HPDE6-E6E7 (cell line): Measurements from ENCODE around the gene DCTD.

Experiments
- DNase-seq: peaks from one replicate; pipeline ENCODE4 v3.0.0; 2011; ENCODE audit warnings: missing footprints; ENCODE audit errors: extremely low spot score

DCTD gene

GRCh38 chr4:182917182-182918043 lies at the start of gene DCTD:
TSS of gene DCTD (minus strand) at chr4:182917386. CDS start at chr4:182915568, 1,818 bp downstream.
- DNase-seq, result peak; percentile 38

GRCh38 chr4:182960746-182961145 lies 43.6 kb upstream of the DCTD start:
- DNase-seq, result no peak

- no peak for DNase-seq
These were observed 43.0 kb upstream of the DCTD start for GRCh38 chr4:182960228-182960627.

GRCh38 chr4:182955411-182955810 lies 38.2 kb upstream of the DCTD start:
- no peak for DNase-seq

- DNase-seq, result no peak
These were observed 27.5 kb upstream of the DCTD start for GRCh38 chr4:182944484-182945213.

GRCh38 chr4:182939680-182940079 lies 22.5 kb upstream of the DCTD start:
- DNase-seq, result no peak

GRCh38 chr4:182938205-182938645 lies 21.0 kb upstream of the DCTD start:
- DNase-seq, result peak; percentile 70

- no peak for DNase-seq
These were observed 20.4 kb upstream of the DCTD start for GRCh38 chr4:182937268-182938204.

GRCh38 chr4:182932651-182933050 lies 15.5 kb upstream of the DCTD start:
- DNase-seq, result no peak

- no peak for DNase-seq
These were observed 14.6 kb upstream of the DCTD start for GRCh38 chr4:182931691-182932345.

- no peak for DNase-seq
These were observed 13.7 kb upstream of the DCTD start for GRCh38 chr4:182930889-182931288.

GRCh38 chr4:182929296-182929695 lies 12.1 kb upstream of the DCTD start:
- DNase-seq, result no peak

- DNase-seq, result no peak
These were observed 10.9 kb upstream of the DCTD start for GRCh38 chr4:182928061-182928460.

GRCh38 chr4:182927505-182927904 lies 10.3 kb upstream of the DCTD start:
- no peak for DNase-seq

- DNase-seq, result no peak
These were observed 8.7 kb upstream of the DCTD start for GRCh38 chr4:182925855-182926254.

- DNase-seq, result peak; percentile 57
These were observed 8.1 kb upstream of the DCTD start for GRCh38 chr4:182925298-182925757.

GRCh38 chr4:182924497-182924896 lies 7.3 kb upstream of the DCTD start:
- DNase-seq, result no peak

GRCh38 chr4:182923796-182924340 lies 6.7 kb upstream of the DCTD start:
- no peak for DNase-seq

- DNase-seq, result no peak
These were observed 6.2 kb upstream of the DCTD start for GRCh38 chr4:182923366-182923765.

- no peak for DNase-seq
These were observed 5.5 kb upstream of the DCTD start for GRCh38 chr4:182922501-182923284.
